ENCODE results near the gene PPP1R2. TPM values are rescaled to one million over a fixed set of nuclear protein-coding genes. Genes with fewer than 3 reads are reported as not detected.

Gene PPP1R2
- polyA plus RNA-seq, 1 of the 3 experiments (the other 2 are of a cell fraction) = 8.1 TPM

DNA sequence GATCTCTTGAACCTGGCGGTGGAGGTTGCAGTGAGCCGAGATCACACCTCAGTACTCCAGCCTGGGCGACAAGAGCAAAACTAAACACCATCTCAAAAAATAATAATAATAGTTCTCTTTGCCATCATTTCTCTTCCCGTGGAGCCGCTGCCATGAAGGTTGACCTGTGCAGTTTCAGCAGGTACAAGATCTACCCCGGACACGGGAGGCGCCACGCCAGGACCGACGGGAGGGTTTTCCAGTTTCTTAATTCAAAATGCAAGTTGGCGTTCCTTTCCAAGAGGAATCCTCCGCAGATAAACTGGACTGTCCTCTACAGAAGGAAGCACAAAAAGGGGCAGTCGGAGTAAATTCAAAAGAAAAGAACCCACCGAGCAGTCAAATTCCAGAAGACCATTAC is 11.3 kb upstream of the PPP1R2 start (continued):
- TF ChIP-seq, protein P1, sequence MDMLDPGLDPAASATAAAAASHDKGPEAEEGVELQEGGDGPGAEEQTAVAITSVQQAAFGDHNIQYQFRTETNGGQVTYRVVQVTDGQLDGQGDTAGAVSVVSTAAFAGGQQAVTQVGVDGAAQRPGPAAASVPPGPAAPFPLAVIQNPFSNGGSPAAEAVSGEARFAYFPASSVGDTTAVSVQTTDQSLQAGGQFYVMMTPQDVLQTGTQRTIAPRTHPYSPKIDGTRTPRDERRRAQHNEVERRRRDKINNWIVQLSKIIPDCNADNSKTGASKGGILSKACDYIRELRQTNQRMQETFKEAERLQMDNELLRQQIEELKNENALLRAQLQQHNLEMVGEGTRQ (IDR thresholded peaks at IDR 0.05; ENCODE audit: borderline replicate concordance, low read depth, low read length) = no peak

DNA sequence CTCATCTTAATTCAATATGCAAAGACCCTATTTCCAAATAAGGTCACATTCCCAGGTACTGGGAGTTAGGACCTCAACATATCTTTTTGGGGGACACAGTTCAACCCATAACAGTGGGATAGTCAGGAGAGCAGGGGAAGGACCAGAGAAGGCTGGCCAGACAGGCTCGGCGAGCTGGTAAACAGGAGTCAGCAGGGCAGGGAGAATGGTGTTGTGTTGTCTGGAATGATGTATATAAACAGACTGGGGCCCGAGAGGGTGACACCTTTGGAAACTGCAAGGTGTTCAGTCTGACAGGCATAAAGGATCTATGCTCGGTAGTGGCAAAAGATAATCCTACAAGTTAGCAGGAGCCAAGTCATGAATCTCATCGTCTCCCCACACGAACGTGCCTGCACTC is 10.1 kb upstream of the PPP1R2 start:
- no peak overlapping the region for H2AFZ ChIP-seq (ENCODE audit: low read depth)
- H3F3A ChIP-seq (replicated peaks; ENCODE audit: insufficient read depth) = no peaks in the 10 kb centered on the region
- CTCF ChIA-PET = interaction anchor here (0.6 kb wide), 1 partner anchor 310 kb away, joined by 3 read pairs; no protein-coding TSS in a partner anchor
- no peak for DNase-seq
- no peaks in the 10 kb centered on the region for H4K20me1 ChIP-seq (ENCODE audit: insufficient read depth)
- WGBS (ENCODE audit: low lambda C conversion rate) = 88% methylated on average over 7 of the region's 7 CpGs
- no peak overlapping the region for H3K4me3 ChIP-seq (ENCODE audit: low read depth in 2 of 2, low read length in 1 of 2)
- no peaks in the 10 kb centered on the region for H3K79me2 ChIP-seq (ENCODE audit: insufficient read depth)
- H3K9me3 ChIP-seq = no peaks in the 10 kb centered on the region
- no peak overlapping the region for H3K9ac ChIP-seq
- no peak for TF ChIP-seq ELF1 (IDR thresholded peaks at IDR 0.05)
- TF ChIP-seq, protein P2, sequence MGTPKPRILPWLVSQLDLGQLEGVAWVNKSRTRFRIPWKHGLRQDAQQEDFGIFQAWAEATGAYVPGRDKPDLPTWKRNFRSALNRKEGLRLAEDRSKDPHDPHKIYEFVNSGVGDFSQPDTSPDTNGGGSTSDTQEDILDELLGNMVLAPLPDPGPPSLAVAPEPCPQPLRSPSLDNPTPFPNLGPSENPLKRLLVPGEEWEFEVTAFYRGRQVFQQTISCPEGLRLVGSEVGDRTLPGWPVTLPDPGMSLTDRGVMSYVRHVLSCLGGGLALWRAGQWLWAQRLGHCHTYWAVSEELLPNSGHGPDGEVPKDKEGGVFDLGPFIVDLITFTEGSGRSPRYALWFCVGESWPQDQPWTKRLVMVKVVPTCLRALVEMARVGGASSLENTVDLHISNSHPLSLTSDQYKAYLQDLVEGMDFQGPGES (IDR thresholded peaks at IDR 0.05; ENCODE audit: low read depth, low read length) = no peak
- no peak for TF ChIP-seq MXI1 (IDR thresholded peaks at IDR 0.05; ENCODE audit: low read depth, low read length)
- no peak for TF ChIP-seq MEF2A (IDR thresholded peaks at IDR 0.05; ENCODE audit: borderline replicate concordance, low read depth)
- TF ChIP-seq, protein P3, sequence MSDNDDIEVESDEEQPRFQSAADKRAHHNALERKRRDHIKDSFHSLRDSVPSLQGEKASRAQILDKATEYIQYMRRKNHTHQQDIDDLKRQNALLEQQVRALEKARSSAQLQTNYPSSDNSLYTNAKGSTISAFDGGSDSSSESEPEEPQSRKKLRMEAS (IDR thresholded peaks at IDR 0.05; ENCODE audit: low read depth) = no peak
- TF ChIP-seq EP300 (IDR thresholded peaks at IDR 0.05; ENCODE audit: borderline replicate concordance in 1 of 2, low read depth in 1 of 2, low read length in 1 of 2) = no peak
- TF ChIP-seq FOSL2 (IDR thresholded peaks at IDR 0.05; ENCODE audit: borderline replicate concordance, low read depth) = no peak
- POLR2A ChIA-PET = no interaction called here
- H3K9me2 ChIP-seq = no peaks in the 10 kb centered on the region
- no peaks in the 10 kb centered on the region for H3K36me3 ChIP-seq (replicated peaks in 1 of 2; ENCODE audit: control insufficient read depth in 1 of 2, insufficient read depth in 2 of 2, low read length in 1 of 2)
- H3K4me2 ChIP-seq = no peak overlapping the region
- H3K27me3 ChIP-seq (ENCODE audit: insufficient read depth) = 0 out of 2 replicates have a peak, but pooled peaks cover 18% of the 10 kb centered on the region
- no peaks in the 10 kb centered on the region; a peak in 1 of 4 replicates for H3K4me1 ChIP-seq (ENCODE audit: control insufficient read depth in 1 of 2, insufficient read depth in 2 of 2, low read depth in 1 of 2, low read length in 1 of 2)
- H3K27ac ChIP-seq (ENCODE audit: low read depth in 2 of 2, low read length in 1 of 2) = no peak overlapping the region

DNA sequence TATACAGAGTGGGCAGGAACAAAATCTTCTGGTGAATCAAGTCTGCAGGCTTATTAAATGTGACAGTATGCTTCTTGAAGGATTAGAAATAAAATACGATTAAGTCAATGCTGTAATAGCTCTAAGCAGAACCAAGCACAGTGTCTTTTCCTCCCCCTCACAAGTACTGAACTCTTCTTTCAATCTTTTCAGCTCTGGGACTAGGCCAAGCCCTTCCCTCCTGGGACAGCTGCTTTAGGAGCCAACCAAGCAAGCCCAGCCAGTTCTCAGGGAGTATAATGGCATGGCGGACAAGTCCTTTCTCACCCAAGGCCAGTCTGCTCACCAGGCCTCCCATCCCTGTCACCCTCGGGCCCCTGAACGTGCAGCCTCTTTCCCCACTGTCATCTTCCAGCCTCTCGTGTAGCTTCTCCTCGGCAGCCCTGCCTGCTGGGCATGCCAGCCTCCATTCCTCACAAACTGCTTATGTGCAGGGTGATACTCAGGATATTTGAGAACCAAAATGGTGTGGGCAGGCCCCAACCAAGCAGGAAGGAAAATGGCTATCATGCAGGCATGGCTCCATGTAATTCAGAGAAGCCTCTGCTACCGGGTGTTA is 8.4 kb upstream of the PPP1R2 start:
- H3K9ac ChIP-seq = no peak overlapping the region
- H2AFZ ChIP-seq (ENCODE audit: low read depth) = no peak overlapping the region
- H3K4me2 ChIP-seq = no peak overlapping the region
- H3K4me3 ChIP-seq (ENCODE audit: low read depth in 2 of 2, low read length in 1 of 2) = no peak overlapping the region
- CTCF ChIA-PET = interaction anchor here (1.1 to 1.3 kb wide), 2 partner anchors 16 to 280 kb away, joined by 4 read pairs; partner anchors contain the start of gene XXYLT1
- DNase-seq = no peak
- H3K9me3 ChIP-seq = no peaks in the 10 kb centered on the region
- peaks cover 6% of the 10 kb centered on the region for H3F3A ChIP-seq (replicated peaks; ENCODE audit: insufficient read depth)
- H3K27ac ChIP-seq (ENCODE audit: low read depth in 2 of 2, low read length in 1 of 2) = no peak overlapping the region
- H3K79me2 ChIP-seq (ENCODE audit: insufficient read depth) = no peaks in the 10 kb centered on the region
- POLR2A ChIA-PET = no interaction called here
- H3K4me1 ChIP-seq (ENCODE audit: control insufficient read depth in 1 of 2, insufficient read depth in 2 of 2, low read depth in 1 of 2, low read length in 1 of 2) = peaks cover 0 to 4% of the 10 kb centered on the region in 2 experiments; a peak in 2 of 4 replicates
- TF ChIP-seq NFIC (IDR thresholded peaks at IDR 0.05; ENCODE audit: borderline replicate concordance) (no peak), GATA2 (CRISPR knock-in tag; IDR thresholded peaks at IDR 0.05) (no peak), RCOR1 (IDR thresholded peaks at IDR 0.05; ENCODE audit: low read length) (no peak)
- TF ChIP-seq, protein P4, sequence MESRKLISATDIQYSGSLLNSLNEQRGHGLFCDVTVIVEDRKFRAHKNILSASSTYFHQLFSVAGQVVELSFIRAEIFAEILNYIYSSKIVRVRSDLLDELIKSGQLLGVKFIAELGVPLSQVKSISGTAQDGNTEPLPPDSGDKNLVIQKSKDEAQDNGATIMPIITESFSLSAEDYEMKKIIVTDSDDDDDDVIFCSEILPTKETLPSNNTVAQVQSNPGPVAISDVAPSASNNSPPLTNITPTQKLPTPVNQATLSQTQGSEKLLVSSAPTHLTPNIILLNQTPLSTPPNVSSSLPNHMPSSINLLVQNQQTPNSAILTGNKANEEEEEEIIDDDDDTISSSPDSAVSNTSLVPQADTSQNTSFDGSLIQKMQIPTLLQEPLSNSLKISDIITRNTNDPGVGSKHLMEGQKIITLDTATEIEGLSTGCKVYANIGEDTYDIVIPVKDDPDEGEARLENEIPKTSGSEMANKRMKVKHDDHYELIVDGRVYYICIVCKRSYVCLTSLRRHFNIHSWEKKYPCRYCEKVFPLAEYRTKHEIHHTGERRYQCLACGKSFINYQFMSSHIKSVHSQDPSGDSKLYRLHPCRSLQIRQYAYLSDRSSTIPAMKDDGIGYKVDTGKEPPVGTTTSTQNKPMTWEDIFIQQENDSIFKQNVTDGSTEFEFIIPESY (IDR thresholded peaks at IDR 0.05; ENCODE audit: borderline replicate concordance, low read depth) = no peak
- TF ChIP-seq, protein P1 (IDR thresholded peaks at IDR 0.05; ENCODE audit: borderline replicate concordance, low read depth, low read length) = no peak
- TF ChIP-seq, protein P5, sequence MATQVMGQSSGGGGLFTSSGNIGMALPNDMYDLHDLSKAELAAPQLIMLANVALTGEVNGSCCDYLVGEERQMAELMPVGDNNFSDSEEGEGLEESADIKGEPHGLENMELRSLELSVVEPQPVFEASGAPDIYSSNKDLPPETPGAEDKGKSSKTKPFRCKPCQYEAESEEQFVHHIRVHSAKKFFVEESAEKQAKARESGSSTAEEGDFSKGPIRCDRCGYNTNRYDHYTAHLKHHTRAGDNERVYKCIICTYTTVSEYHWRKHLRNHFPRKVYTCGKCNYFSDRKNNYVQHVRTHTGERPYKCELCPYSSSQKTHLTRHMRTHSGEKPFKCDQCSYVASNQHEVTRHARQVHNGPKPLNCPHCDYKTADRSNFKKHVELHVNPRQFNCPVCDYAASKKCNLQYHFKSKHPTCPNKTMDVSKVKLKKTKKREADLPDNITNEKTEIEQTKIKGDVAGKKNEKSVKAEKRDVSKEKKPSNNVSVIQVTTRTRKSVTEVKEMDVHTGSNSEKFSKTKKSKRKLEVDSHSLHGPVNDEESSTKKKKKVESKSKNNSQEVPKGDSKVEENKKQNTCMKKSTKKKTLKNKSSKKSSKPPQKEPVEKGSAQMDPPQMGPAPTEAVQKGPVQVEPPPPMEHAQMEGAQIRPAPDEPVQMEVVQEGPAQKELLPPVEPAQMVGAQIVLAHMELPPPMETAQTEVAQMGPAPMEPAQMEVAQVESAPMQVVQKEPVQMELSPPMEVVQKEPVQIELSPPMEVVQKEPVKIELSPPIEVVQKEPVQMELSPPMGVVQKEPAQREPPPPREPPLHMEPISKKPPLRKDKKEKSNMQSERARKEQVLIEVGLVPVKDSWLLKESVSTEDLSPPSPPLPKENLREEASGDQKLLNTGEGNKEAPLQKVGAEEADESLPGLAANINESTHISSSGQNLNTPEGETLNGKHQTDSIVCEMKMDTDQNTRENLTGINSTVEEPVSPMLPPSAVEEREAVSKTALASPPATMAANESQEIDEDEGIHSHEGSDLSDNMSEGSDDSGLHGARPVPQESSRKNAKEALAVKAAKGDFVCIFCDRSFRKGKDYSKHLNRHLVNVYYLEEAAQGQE (IDR thresholded peaks at IDR 0.05; ENCODE audit: low read depth, low read length) = no peak
- WGBS (ENCODE audit: low lambda C conversion rate) = 66% methylated on average over 7 of the region's 7 CpGs
- H3K9me2 ChIP-seq = no peaks in the 10 kb centered on the region
- no peaks in the 10 kb centered on the region for H3K36me3 ChIP-seq (replicated peaks in 1 of 2; ENCODE audit: control insufficient read depth in 1 of 2, insufficient read depth in 2 of 2, low read length in 1 of 2)
- 0 out of 2 replicates have a peak, but pooled peaks cover 18% of the 10 kb centered on the region for H3K27me3 ChIP-seq (ENCODE audit: insufficient read depth)
- H4K20me1 ChIP-seq (ENCODE audit: insufficient read depth) = no peaks in the 10 kb centered on the region

Data from SK-N-SH (cell line).